HS-5 (cell line): ENCODE results near the gene LAPTM5.
"Not testable (repeated sequence)": the region's sequence is repeated elsewhere in the genome, so short reads cannot be mapped to it uniquely, and the experiment has no call there.

ENCODE experiments used
- DNase-seq: peaks from one replicate; pipeline ENCODE4 v3.0.0-alpha.2; 2012; ENCODE audit warnings: low read depth

LAPTM5 gene

GRCh38 chr1:30693822-30694221 is 63.8 kb downstream of the LAPTM5 start:
- DNase-seq, result no peak

DNA sequence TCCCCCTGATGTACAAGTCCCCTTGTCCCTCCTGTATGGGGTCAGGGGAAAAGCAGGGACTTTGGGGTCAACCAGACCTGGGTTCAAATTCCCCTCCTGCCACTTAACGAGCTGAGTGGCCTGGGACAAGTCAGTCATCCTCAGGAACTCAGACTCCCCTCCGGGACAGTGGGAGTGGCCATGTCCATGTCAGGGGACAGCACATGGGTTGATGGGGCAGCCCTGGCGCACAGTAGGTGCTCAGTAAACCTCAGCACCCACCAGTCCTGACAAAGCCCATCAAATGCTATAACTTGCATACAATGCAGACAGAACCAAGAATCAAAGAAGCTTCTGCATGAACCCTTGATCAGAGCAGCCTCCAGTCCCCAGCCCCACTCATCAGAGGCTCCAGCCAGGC is 64.2 kb downstream of the LAPTM5 start:
- no peak for DNase-seq

DNA sequence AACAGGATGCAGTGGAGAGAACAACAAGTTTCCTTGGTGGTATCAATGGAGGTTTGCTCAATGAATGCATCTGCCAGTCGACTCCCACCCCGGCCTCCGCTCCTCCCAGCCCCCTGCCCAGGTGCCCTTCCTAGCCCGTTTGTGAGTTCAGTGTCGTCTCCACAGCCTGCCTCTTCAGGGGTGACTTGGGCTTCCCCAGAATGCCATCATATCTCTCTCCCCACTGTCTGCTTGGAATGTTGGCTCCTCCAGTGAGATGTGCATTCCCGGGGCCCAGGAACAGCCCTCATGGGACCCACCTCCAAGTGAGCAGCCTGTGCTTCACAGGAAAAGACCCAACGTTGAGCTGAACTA is 64.6 kb downstream of the LAPTM5 start:
- DNase-seq, result no peak

DNA sequence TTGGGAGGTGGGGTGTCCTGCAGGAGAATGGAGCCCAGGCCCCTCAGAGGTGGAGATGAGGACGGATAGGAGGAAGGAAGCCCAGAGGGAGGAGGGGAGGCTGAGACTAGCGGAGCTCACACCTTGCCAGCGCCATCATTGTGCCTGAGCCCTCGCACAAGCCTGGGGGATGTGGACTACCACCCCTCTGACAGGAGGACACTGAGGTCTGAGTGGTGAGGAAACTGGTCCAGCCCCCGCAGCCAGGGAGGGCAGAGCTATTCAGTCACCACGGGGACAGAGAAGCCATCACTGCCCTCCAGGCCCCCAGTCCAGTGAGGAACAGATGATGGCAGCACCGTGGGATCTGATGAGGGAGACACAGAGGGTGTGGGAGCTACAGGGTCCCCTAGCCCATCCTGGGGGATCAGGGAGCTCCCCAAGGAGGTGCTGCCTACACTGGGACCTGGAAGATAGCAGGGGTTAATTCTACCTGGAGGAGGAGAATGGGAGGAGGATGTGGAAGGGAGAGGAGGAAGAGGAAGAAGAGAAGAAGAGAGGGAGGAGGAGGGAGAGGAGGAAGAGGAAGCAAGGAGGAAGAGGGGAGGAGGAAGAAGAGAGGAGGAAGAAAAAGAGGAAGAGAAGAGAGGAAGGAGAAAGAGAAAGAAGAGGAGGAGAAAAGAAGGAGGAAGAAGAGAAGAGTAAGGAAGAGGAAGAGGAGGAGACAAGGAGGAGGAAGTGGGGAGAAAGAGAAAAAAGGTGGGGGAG is 65.2 kb downstream of the LAPTM5 start:
- no peak for DNase-seq

DNA sequence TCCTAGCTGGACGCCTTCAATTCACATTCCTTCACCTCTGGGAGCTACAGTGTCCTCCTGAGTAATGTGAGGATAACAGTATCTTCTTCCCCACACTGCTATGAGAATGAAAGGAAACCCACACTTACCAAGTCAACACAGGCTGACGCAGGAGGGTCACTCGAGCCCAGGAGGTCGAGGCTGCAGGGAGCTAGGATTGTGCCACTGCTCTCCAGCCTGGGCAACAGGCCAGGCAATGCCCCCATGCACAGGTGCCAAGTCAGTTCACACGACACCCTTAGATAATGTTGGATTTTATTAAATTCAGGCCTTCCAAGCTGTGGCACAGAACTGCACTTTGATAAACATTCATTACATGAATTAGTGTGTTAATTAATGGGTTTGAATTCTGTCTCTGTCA is 66.1 kb downstream of the LAPTM5 start:
- DNase-seq, result no peak

GRCh38 chr1:30689901-30690645 is 67.5 kb downstream of the LAPTM5 start:
- no peak for DNase-seq

DNA sequence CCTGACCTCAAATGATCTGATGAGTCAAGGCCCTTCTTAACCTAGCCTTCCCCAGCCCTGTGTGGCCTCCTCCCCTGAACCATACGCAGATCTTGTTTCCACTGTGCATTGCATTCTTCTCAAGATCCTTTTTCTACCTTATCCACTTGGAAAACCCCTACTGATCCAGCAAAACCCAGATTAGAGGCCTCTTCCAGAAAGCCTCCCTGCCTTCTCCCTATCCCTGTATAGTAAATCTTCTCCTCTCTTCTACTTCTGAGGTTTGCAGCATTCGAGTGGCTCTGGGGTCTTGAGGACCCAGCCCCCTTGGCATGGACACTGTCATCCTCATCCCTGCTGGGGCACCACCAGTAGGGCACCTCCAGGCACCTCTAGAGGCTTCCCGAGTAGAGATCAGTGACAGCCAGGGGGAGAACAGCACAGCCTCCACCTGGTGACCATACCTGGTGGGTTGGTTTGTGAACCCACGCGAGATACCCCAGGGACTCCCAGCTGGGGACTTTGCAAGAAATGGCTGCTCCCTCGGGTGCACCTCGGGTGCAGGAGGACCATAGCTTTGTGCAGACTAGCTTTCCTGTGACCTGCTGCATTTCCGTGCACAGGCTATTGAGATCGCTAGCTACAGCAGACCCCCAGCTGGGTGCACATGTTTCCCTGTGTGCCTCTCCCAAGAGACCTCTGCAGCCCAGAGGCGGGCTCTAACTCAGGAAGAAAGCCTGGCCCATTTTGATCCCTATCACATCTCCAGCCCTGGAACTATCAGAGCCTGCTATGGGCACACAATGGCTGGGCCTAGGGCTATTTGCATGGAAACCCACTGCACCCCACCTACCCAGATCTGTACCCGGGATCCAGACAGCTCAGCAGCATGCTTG is 68.4 kb downstream of the LAPTM5 start:
- DNase-seq, result no peak

DNA sequence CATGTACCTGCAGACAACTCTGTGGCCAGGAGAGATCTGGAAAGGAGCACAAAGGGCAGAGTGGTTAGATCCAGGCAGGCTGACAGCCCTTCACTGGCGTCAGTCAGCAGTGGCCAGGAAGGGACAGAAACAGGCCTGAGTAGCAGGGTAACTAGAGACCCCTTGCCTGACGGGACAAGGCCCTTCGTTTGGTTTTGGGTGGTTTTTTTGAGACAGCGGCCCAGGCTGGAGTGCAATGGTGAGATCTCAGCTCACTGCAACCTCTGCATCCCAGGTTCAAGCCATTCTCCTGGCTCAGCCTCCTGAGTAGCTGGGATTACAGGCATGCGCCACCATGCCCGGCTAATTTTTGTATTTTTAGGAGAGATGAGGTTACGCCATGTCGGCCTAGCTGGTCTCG is 69.1 kb downstream of the LAPTM5 start:
- DNase-seq, result not testable (repeated sequence)

GRCh38 chr1:30687886-30688285 is 69.7 kb downstream of the LAPTM5 start:
- no peak for DNase-seq

GRCh38 chr1:30686236-30686935 is 71.2 kb downstream of the LAPTM5 start:
- DNase-seq, result no peak

DNA sequence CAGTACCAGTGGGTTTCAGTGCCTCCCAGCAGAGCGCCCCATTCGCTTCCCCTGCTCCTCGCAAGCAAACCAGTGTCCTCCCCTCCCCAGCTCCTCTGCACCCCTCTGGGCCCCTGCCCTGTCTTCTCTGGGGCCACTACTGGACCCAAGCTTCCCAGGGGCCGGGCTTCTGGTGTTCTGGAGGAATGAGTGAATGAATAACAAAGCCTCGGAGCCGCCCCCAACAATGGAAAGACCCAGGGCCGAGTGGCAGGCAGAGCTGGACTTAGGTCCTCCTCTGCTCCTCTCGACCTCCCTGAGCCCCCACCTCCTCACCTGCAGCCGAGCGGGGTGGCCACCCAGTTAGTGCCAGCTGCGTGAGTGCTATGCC is 71.8 kb downstream of the LAPTM5 start:
- no peak for DNase-seq

- DNase-seq, result no peak
Observed at GRCh38 chr1:30684881-30685795, 72.4 kb downstream of the LAPTM5 start.

GRCh38 chr1:30684259-30684658 is 73.3 kb downstream of the LAPTM5 start:
- DNase-seq, result no peak

- DNase-seq, result no peak
Observed at GRCh38 chr1:30683699-30684098, 73.9 kb downstream of the LAPTM5 start.
